Measurements from ENCODE around the gene TNMD.

DNA sequence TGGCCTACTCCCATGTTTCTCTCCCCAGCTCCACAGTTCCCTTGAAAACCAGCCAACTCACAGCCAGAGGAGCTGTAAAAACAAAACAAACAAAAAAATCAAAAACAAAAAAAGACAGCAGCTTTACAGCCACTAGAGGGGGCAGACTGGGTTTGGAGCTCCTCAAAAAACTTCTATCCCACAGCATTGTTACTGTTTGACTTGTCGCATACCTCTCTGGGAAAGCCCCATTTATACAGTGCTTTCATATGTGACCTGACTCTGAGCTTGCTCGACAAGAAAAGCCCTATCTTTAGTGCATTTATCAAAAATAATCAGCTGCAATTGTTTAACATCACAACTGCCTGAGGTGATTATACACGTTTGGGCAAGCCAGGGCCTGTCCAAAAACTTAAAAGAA is 30.3 kb downstream of the TNMD start:
- no peak for TF ChIP-seq EP300 (IDR thresholded peaks at IDR 0.05; ENCODE audit: borderline replicate concordance in 1 of 2, control insufficient read depth in 1 of 2, low read depth in 2 of 2, low read length in 2 of 2)
- no peak for TF ChIP-seq LARP7 (IDR thresholded peaks at IDR 0.05)
- TF ChIP-seq NFXL1 (IDR thresholded peaks at IDR 0.05; ENCODE audit: borderline replicate concordance) = no peak
- no peak for TF ChIP-seq POLR2A (IDR thresholded peaks at IDR 0.05; ENCODE audit: low read depth, low read length)
- TF ChIP-seq MTA3 (IDR thresholded peaks at IDR 0.05; ENCODE audit: borderline replicate concordance, low read length) = no peak

All from GM12878 (cell line).